Coronary artery (tissue), 2 donors: Measurements from ENCODE around the gene BTNL8.

Experiments
- DNase-seq: peaks from one replicate; pipeline ENCODE4 v3.0.0-alpha.2; 2017; ENCODE audit warnings: low spot score
- H3K27ac ChIP-seq, 2 donors: fragments of 200-600 bp; sonication (generic); one replicate each; pipeline ENCODE4 v1.5.1; 2016 to 2019
- H3K4me3 ChIP-seq: fragments of 200-600 bp; sonication (generic); 2 replicates; pipeline ENCODE4 v1.5.1; 2016; ENCODE audit warnings: mild to moderate bottlenecking, moderate library complexity
- CTCF ChIP-seq: fragments of 200-600 bp; sonication (generic); IDR thresholded peaks from one replicate; pipeline ENCODE4 v1.5.1; 2019; ENCODE audit warnings: antibody characterized with exemption

BTNL8 gene

GRCh38 chr5:180960209-180960608 lies 61.2 kb downstream of the BTNL8 start:
- Histone ChIP-seq H3K27ac (no peak overlapping the region), H3K4me3 (no peak overlapping the region)
- DNase-seq: no peak
- TF ChIP-seq CTCF: no peak

GRCh38 chr5:180969406-180969805 lies 70.4 kb downstream of the BTNL8 start:
- no peak for DNase-seq
- H3K4me3 ChIP-seq: no peak overlapping the region
- H3K27ac ChIP-seq: no peak overlapping the region
- no peak for TF ChIP-seq CTCF

GRCh38 chr5:180970336-180970735 lies 71.4 kb downstream of the BTNL8 start:
- no peak for TF ChIP-seq CTCF
- no peak for DNase-seq
- no peak overlapping the region for H3K4me3 ChIP-seq
- H3K27ac ChIP-seq: no peak overlapping the region

GRCh38 chr5:180970875-180971274 lies 71.9 kb downstream of the BTNL8 start:
- Histone ChIP-seq H3K4me3 (no peak overlapping the region), H3K27ac (no peak overlapping the region)
- no peak for TF ChIP-seq CTCF
- DNase-seq: no peak

- no peak overlapping the region for H3K27ac ChIP-seq
- DNase-seq: no peak
- H3K4me3 ChIP-seq: no peak overlapping the region
- no peak for TF ChIP-seq CTCF
Observed at GRCh38 chr5:180974612-180975315, 75.8 kb downstream of the BTNL8 start.

GRCh38 chr5:180975338-180975737 lies 76.4 kb downstream of the BTNL8 start:
- TF ChIP-seq CTCF: no peak
- no peak overlapping the region for H3K27ac ChIP-seq

GRCh38 chr5:180976518-180976917 lies 77.6 kb downstream of the BTNL8 start:
- TF ChIP-seq CTCF: no peak
- no peak for DNase-seq
- H3K27ac ChIP-seq: no peak overlapping the region
- H3K4me3 ChIP-seq: no peak overlapping the region

More at GRCh38 chr5:180975338-180975737, 76.4 kb downstream of the BTNL8 start:
- no peak overlapping the region for H3K4me3 ChIP-seq
- no peak for DNase-seq
